ENCODE measurements around the gene MCF2L.

The MCF2L gene

DNA sequence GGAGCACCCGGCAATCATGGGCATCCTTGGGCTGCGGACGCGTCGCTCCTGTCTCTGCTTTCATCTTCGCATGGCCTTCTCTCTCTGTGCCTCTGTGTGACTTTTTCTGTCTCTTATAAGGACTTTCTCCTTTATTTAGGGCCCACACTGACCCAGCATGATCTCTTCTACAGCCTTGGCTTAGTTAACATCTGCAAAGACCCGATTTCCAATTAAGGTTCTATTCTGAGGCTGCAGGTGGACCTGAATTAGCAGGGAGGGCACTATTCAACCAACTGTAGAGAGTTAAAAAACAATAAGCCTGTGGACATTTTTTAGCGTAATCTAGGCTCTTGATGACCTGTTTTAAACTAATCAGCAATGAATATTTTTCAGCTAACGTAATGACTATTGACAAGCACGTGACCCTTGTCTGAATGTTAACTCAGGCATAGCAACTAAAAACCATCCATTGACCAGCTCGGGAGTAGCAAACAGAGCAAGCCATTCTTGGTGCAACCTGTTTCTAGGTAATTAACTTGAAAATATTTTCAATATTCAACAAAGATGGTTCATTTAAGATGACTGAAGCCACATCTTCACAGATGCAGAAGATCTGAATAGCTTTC, 168.8 kb downstream of the MCF2L start:
- no peak for DNase-seq

DNA sequence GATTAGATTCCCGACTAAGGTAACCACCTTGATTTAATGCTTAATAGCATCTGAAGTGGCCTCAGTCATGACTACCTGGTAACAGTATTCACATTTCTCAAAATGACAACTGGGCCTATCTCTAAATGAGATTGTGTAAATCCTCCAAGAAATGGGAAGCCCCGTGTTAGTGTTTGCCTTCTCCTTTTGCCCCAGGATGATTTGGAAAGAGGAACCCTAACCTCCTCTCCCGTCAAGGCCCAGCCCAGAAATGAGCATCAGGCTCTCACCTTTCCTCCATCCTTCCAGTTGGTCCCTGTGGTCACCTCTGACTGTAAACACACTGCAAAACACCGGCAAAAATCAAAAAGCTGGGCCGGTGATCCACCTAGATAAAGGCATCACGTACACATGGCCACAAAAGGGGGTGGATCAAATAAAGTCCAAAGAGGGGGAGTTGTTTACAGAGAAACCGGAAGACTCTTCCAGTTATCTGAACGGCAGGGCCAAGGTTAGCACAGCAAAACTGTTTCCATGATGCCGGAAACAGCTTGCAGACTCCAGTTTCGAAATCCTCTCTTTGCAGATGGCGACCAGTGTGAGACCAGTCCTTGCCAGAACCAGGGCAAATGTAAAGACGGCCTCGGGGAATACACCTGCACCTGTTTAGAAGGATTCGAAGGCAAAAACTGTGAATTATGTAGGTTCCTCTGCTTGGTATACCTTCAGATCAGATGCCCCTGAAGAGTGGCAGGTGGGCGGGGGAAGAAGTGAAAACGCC, 170.0 kb downstream of the MCF2L start:
- peak; percentile 15 to 17 for DNase-seq

DNA sequence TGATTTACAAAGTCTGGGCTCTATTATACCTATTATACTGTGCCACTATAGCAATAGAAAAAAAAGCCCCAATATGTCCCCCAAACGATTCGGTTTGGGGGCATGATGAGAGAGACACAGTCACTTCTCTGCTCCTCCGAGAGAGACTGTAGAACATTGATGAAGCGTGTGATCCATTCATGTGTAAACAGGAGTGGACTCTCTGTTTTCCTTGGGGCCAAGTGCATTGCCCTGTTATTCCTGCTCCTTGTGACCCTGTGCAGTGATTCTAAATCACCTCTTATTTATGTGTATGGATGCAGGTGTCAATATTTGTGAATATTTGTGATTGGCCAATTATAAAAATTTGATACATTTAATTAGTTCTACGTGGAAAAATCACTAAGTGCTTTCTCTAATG, 170.6 kb downstream of the MCF2L start:
- DNase-seq: no peak

DNA sequence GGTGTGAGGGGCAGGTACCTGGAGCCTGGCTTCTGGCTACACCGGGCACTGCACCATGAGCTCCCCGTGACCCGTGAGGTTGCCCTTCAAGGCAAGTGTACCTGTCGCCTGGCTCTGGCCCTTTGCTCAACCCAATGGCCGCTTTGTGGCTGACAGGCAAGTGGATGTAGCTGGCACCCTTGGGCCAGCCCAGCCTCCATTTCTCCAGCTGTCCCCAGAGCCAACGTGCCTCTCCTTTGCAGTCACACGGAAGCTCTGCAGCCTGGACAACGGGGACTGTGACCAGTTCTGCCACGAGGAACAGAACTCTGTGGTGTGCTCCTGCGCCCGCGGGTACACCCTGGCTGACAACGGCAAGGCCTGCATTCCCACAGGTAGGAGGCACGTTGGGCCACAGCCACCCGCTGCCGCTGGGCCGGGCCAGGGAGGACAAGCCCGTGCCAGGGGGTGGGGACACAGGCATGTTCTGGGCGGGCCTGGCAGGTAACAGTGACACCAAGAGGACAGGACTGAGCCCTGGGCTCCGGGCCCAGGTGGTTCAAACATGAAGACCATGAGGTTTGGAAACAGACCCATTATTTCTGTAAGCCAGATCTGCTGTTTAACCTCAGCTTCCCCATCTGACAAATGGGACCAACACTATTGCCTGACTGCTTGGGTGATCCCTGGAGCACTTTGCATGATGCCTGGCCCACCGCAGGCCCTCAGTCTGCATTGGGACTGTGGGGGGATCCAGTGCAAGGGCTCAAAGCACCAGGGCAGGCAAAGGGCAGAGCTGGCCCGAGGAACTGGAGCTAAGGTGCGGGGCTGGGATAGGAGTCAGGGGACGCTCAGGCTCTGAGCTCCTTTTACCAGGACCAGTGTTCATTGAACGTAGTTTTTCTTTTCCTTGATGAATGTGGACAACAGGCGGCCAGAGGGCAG, 171.9 kb downstream of the MCF2L start:
- no peak for DNase-seq

DNA sequence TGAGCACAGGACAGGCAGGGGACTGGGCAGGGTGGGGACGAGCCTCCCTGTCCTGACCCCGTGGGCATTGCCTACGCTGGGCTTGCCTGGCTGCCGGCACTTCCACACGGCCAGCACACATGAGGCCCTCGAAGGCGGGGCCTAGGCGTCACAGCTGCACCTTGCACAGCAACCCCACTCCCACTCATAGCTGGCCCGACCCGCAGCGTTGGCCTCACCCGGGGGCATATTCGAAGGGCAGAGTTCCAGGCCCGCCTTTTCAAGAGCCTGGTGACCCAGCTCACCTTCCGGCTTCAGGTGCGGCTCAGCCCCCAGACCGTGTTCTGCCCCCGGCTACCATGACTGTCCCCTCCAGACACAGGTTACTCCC, 172.6 kb downstream of the MCF2L start:
- DNase-seq: no peak

DNA sequence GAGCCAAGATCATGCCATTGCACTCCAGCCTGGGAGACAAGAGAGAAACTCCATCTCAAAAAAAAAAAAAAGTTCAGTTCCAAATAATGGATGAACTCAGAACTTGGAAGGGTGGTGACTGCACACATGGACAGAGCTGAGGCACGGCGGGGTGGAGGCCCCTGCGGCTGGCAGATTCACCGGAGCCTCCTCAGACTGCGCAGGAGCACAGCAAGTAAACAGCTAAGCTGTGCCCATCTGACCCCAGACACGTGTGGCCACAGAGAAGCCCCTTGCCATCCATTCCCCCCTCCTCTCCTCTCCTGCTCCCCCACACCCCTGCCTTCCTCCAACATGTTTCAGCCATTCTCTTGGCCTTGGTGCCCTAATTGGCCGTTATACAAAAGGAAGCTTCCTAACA, 173.9 kb downstream of the MCF2L start:
- DNase-seq: no peak

DNA sequence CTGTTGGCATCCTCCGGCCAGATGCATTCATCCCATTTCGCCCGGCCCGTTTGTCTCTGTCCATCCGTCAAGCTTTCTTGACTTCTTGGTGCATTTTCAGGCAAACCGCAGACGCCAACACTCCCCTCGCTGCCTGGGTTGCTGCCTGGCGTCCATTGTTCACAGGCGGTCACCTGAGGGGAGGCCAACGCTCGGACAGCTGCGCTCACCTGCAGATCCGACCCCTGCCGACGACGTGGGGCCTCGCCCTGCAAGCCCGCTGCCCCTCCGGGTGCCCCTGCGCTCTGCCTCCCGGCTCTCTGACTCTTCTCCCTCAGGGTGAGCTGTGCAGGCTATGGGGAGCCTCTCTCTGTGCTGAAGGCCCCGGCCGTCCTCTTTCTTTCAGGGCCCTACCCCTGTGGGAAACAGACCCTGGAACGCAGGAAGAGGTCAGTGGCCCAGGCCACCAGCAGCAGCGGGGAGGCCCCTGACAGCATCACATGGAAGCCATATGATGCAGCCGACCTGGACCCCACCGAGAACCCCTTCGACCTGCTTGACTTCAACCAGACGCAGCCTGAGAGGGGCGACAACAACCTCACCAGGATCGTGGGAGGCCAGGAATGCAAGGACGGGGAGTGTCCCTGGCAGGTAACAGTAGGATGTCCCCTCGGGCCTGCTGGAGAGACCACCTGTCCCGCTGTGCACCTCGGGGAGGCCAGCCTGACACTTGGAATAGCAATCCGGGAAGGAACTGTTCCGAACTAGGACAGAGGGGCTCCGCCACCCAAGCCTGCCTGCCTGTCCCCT, 174.6 kb downstream of the MCF2L start:
- no peak for DNase-seq

DNA sequence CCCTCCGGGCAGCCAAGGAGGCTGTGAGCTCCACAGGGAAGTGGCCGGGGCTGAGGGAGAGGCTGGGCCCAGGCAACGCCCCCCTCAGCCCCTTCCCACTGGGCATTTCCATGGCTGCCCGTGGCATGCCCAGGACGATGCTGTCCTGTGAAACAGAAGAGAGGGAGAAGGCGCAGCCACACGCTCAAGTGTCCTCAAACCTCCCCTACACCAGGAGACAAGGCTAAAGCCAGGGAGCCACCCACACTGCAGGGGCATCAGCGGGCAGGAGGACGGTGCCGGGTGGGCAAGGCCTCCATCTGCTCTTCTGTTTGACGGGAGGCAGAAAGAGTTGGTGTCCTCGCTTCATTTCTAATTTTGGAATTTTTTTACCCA, 175.2 kb downstream of the MCF2L start:
- DNase-seq: no peak

DNA sequence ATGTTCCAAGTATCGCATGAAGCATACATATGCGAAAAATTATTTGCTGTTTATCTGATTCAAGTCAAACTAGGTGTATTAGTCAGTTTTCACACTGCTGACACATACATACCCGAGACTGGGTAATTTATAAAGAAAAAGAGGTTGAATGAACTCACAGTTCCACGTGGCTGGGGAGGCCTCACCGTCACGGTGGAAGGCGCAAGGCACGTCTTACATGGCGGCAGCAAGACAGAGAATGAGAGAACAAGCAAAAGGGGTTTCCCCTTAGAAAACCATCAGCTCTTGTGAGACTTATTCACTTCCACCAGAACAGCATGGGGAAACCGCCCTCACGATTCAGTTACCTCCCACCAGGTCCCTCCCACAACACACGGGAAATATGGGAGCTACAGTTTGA, 176.5 kb downstream of the MCF2L start:
- DNase-seq: no peak

DNA sequence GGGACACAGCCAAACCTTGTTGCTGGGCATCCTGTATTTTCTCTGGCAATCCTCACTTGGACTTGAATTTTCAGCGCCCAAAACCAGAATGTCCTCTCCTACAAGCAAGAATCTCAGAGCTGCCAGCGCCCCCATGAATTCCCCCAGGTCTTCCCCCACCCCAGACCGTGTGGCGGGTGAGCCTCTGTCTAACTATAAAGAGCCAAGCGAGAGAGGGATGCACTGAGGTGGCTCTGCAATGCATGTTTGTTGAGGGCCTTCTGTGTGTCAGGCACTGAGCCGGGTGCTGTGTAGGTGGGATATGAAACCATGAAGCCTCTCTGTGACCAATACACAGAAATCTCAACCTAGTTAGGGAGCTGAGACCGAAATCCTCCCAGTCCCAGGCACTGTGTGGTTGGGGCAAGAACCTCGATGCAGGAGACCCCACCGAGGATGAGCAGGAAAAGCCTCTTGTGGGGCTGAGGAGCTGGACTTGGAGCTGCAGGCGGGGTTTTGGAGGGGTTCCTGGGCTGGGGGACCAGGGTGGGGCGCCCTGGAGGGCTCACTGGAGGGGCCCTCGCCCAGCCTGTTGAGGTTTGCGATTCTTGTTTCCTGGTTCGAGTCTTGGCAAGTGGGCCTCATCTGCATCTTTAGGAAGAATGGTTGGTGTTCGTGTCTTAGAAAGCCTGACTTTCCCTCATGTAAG, 177.0 kb downstream of the MCF2L start:
- no peak for DNase-seq

DNA sequence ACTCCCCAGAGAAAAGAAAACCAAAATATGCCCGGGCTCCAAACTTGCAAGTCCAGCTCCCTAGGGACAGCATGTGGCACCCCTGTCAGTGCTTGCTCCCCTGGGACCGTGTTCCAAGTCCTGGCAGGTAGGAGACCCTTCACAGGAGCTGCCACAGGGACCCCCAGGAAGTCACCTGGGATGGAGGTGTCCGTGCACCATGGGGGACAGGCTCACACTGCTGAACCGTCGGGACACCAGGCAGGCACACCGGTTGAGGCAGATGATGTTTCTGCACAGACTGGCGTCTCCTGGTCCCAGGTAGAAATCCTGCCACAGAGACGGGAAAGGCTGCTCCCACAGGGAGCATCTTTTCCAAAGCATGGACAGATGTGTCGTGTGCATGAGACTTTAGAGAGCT, 177.7 kb downstream of the MCF2L start:
- no peak for DNase-seq

DNA sequence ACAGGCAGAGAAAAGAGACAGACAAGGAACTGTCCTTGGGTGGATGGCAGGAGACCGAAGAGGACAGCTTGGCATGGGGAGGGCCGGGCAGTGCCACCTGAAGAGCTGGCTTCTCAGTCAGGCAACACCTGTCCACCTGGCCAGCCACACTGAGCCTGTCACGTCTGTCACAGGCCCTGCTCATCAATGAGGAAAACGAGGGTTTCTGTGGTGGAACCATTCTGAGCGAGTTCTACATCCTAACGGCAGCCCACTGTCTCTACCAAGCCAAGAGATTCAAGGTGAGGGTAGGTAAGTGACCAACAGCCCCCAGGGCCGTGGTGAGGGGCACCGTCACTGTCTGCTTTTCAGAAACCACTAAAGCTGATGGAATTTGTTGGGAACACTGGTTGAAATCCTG, 178.2 kb downstream of the MCF2L start:
- DNase-seq: no peak

DNA sequence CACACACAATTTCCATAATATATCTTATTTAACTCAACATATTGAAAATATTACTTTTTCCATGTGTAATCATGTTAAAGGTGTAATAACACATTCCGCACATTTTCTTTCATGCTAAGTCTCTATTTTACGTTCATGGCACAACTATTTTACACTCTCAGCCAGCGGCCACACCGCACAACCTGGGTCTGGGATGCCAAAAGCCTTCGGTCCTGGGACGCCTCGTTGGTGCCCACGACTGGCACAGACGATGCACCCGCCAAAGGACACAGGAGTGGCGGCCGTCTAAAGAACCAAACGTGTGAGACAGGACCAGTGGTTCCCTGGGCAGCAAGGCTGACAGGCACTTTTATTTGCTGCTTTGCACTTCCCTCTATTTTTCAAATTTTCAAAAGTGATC, 179.4 kb downstream of the MCF2L start:
- no peak for DNase-seq

DNA sequence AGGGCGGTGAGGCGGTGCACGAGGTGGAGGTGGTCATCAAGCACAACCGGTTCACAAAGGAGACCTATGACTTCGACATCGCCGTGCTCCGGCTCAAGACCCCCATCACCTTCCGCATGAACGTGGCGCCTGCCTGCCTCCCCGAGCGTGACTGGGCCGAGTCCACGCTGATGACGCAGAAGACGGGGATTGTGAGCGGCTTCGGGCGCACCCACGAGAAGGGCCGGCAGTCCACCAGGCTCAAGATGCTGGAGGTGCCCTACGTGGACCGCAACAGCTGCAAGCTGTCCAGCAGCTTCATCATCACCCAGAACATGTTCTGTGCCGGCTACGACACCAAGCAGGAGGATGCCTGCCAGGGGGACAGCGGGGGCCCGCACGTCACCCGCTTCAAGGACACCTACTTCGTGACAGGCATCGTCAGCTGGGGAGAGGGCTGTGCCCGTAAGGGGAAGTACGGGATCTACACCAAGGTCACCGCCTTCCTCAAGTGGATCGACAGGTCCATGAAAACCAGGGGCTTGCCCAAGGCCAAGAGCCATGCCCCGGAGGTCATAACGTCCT, 180.0 kb downstream of the MCF2L start:
- DNase-seq: no peak
